MM.1S (cell line): ENCODE results near the gene ARFIP1.

Experiments used
- CTCF ChIP-seq: fragments of 300-600 bp; sonication (generic); IDR thresholded peaks from 2 replicates; pipeline ENCODE4 v1.5.1; 2016; ENCODE audit warnings: antibody characterized with exemption, low read length, mixed read lengths
- EZH2 ChIP-seq: fragments of 300-600 bp; sonication (generic); optimal IDR thresholded peaks from 2 replicates; pipeline ENCODE3; 2017; ENCODE audit warnings: low read depth, mild to moderate bottlenecking, antibody characterized with exemption, low read length, mixed read lengths

GRCh38 chr4:152951348-152951747, 171.6 kb downstream of the ARFIP1 start:
- TF ChIP-seq CTCF: no peak
- no peak for TF ChIP-seq EZH2
